ENCODE data around the gene GEMIN8. TPM values are rescaled to one million over a fixed set of nuclear protein-coding genes. Genes with fewer than 3 reads are reported as not detected.

The GEMIN8 gene
- total and polyA plus RNA-seq, 2 of the 8 experiments (the other 6 are each of a cell fraction or from before 2014, with no cell fraction given), result 18.2 to 31.4 TPM

- TF ChIP-seq GABPA (IDR thresholded peaks at IDR 0.05; ENCODE audit: borderline replicate concordance, insufficient read depth, low read length) (no peak), JUN (IDR thresholded peaks at IDR 0.05; ENCODE audit: low read depth, low read length) (no peak), SIRT6 (IDR thresholded peaks at IDR 0.05; ENCODE audit: low read length) (no peak), CBX8 (IDR thresholded peaks at IDR 0.05; ENCODE audit: borderline replicate concordance, low read depth, low read length) (no peak), NRF1 (IDR thresholded peaks at IDR 0.05; ENCODE audit: low read depth, low read length) (no peak)
These were observed 43.9 kb upstream of the GEMIN8 start (continued) for GRCh38 chrX:14073556-14073955.

Data from H1 (cell line).